GM12865 (cell line): ENCODE results near the gene ACSL4.

Experiments used
- DNase-seq: peaks from one replicate; pipeline ENCODE4 v3.0.0; 2010; ENCODE audit warnings: low read depth
- H3K4me3 ChIP-seq: 2 replicates; pipeline ENCODE4 v1.5.1; 2011; ENCODE audit warnings: mild to moderate bottlenecking, low read depth, low read length, control low read depth
- CTCF ChIP-seq: IDR thresholded peaks from 2 replicates; pipeline ENCODE4 v1.5.1; 2011; ENCODE audit warnings: low read length, control low read depth, low read depth, inconsistent platforms; ENCODE audit not compliant: insufficient read depth; ENCODE audit errors: missing control alignments

ACSL4 gene

GRCh38 chrX:109629310-109629709 lies 103.7 kb downstream of the ACSL4 start:
- H3K4me3 ChIP-seq, result no peak overlapping the region
- DNase-seq, result no peak
- no peak for TF ChIP-seq CTCF

DNA sequence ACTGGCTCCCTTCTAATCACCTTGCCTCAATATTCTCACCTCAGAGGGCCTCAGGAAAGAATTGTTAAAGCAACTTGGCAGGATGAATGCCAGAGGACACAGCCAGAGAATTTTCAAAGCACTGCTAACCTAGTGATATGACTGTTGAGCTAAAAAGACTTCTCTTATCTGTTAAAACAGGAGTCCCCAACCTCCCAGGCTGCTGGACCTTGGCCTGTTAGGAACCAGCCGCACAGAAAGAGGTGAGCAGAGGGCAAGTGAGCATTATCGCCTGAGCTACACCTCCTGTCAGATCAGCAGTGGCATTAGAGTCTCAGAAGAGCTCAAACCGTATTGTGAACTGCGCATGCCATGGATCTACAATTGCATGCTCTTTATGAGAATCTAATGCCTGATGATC lies 106.4 kb downstream of the ACSL4 start:
- H3K4me3 ChIP-seq, result no peak overlapping the region
- no peak for DNase-seq
- no peak for TF ChIP-seq CTCF

DNA sequence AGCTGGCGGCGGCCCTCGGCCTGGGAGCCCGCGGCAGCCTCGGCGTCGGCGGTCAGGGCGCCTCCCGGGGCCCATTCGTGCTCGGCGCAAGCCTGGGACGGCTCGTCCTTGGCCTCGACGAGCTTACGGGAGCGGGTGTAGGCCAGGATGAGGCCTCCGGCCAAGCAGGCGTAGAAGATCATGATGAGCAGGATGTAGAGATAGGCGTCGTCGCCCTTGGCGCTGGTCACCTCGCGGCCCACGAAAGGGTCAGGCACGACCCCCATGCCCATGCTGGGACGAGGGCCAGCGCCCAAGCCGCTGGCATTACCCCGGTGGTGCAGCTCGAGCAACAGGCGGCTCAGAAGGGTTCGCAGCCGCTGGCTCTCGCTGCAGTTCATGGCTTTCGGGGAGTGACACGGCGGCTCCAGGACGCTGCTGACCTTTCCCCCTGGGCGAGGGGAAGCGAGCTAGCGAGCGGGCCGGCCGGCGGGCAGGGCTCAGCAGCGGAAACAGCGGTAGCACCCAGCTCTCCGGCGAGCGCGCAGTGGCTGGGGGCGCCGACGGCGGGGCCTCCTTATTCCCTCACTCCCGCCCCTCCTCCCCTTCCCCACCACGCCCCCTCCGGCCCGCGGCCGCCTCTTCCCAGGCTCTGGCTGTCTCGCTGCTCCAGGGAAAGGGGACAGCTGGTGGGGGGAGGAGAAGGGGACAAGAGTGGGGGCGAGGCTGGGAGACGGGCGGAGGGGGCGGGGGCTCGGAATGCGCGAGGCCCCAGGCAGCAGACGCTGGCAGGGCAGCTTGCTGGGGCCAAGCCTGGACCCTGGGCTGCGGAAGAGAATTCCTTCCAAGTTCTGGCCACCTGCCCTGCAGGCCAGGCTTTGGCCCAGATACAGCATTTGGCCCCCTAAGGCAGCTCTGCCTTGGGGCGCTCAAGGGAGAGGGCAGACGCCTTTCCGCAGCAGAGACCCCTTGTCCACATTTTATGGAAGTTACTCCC lies 108.1 kb downstream of the ACSL4 start, which contains the start of gene KCNE5:
Gene KCNE5 (minus strand): TSS at position 532 of the 976 bp plus-strand sequence. CDS start 152 bp downstream, at position 380.
- H3K4me3 ChIP-seq, result no peak within 1 kb of the TSS
- DNase-seq, result no peak
- TF ChIP-seq CTCF, result no peak

- no peak overlapping the region for H3K4me3 ChIP-seq
- DNase-seq, result no peak
- no peak for TF ChIP-seq CTCF
These were observed 109.1 kb downstream of the ACSL4 start for GRCh38 chrX:109623997-109624396.

DNA sequence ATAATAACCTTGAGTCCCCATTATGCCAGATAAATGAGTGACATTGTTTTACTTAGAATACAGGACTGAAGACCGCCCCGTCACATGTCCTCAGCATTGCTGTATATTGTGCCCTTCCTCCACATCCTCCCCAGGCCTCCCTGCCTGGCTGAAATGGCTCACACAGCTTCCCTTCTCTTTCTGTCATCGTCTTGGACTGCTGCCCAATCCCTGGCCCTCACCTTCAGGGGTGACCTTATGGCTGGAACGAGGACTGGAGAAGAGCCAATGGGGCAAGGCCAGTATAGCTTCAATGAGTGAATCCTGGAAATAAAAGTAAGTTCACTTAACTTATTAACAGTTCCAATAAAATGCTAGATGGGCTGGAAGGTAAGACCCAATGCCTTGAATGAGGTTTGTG lies 110.8 kb downstream of the ACSL4 start:
- no peak for TF ChIP-seq CTCF
- DNase-seq, result no peak
- no peak overlapping the region for H3K4me3 ChIP-seq

GRCh38 chrX:109619771-109620170 lies 113.3 kb downstream of the ACSL4 start:
- H3K4me3 ChIP-seq, result no peak overlapping the region
- no peak for DNase-seq
- no peak for TF ChIP-seq CTCF
